ENCODE results near the gene SH3BP5. TPM values are rescaled to one million over a fixed set of nuclear protein-coding genes. Genes with fewer than 3 reads are reported as not detected.

SH3BP5 gene

GRCh38 chr3:15205934-15206661, 126.3 kb downstream of the SH3BP5 start, which contains the start of gene CAPN7:
Gene CAPN7 (plus strand): TSS chr3:15206246. CDS start chr3:15206496, 250 bp downstream.
- Histone ChIP-seq H3K4ac (ENCODE audit: low read depth in 1 of 2, low read length in 2 of 2) (peak within 1 kb of the TSS; percentile 32 to 95), H2BK15ac (ENCODE audit: low read depth, poor library complexity, severe bottlenecking) (no peak within 1 kb of the TSS), H3K14ac (ENCODE audit: low read length in 2 of 2) (peak within 1 kb of the TSS in 1 of 2 experiments; percentile 79), H4K91ac (ENCODE audit: low read length) (peak within 1 kb of the TSS; percentile 96), H3K4me3 (ENCODE audit: insufficient read depth in 1 of 2, low read depth in 1 of 2, low read length in 2 of 2) (peak within 1 kb of the TSS; percentile 82 to 87), H3K23ac (ENCODE audit: low read length in 2 of 2) (no peak within 1 kb of the TSS), H4K8ac (ENCODE audit: low read length) (peak within 1 kb of the TSS; percentile 90), H3K27me3 (ENCODE audit: control insufficient read depth in 1 of 2, insufficient read depth in 1 of 2, low read length in 2 of 2) (no peaks in the 10 kb centered on the region), H3K18ac (ENCODE audit: low read depth in 1 of 2, low read length in 2 of 2) (peak within 1 kb of the TSS; percentile 94 to 99), H3K9ac (ENCODE audit: low read length) (peak within 1 kb of the TSS; percentile 91), H2AK5ac (ENCODE audit: low read length, severe bottlenecking) (no peak within 1 kb of the TSS), H3K4me1 (ENCODE audit: control insufficient read depth, insufficient read depth, low read depth, low read length) (peaks cover 4% of the 10 kb centered on the region), H3K36me3 (ENCODE audit: control insufficient read depth in 1 of 2, insufficient read depth in 2 of 2, low read depth in 1 of 2, low read length in 2 of 2) (peaks cover 0 to 23% of the 10 kb centered on the region in 2 experiments), H3K4me2 (ENCODE audit: low read length, poor library complexity, severe bottlenecking) (peak within 1 kb of the TSS; percentile 74), H2AFZ (ENCODE audit: low read depth, low read length) (peak within 1 kb of the TSS; percentile 7), H3K79me1 (replicated peaks; ENCODE audit: low read length, poor library complexity, severe bottlenecking) (no peaks in the 10 kb centered on the region), H2BK120ac (ENCODE audit: low read depth, low read length) (peak within 1 kb of the TSS; percentile 61), H3K27ac (ENCODE audit: low read length, poor library complexity, severe bottlenecking) (peak within 1 kb of the TSS; percentile 67), H2BK12ac (ENCODE audit: low read length in 2 of 2) (no peak within 1 kb of the TSS), H3K9me3 (ENCODE audit: control insufficient read depth, low read length) (no peaks in the 10 kb centered on the region), H2BK5ac (ENCODE audit: low read depth, low read length, poor library complexity, severe bottlenecking) (peak within 1 kb of the TSS; percentile 49)
- DNase-seq, result peak; percentile 93
- WGBS, result under 1% methylated on average over 92 of the region's 92 CpGs

- Histone ChIP-seq H3K23ac (ENCODE audit: low read length in 2 of 2) (no peak overlapping the region), H2BK12ac (ENCODE audit: low read length in 2 of 2) (no peak overlapping the region), H2AFZ (ENCODE audit: low read depth, low read length) (no peak overlapping the region), H3K4ac (ENCODE audit: low read depth in 1 of 2, low read length in 2 of 2) (peak overlapping the region in 1 of 2 experiments; percentile 32), H3K4me1 (ENCODE audit: control insufficient read depth, insufficient read depth, low read depth, low read length) (peaks cover 4% of the 10 kb centered on the region), H3K9ac (ENCODE audit: low read length) (peak overlapping the region; percentile 91), H3K27me3 (ENCODE audit: control insufficient read depth in 1 of 2, insufficient read depth in 1 of 2, low read length in 2 of 2) (no peaks in the 10 kb centered on the region), H3K4me2 (ENCODE audit: low read length, poor library complexity, severe bottlenecking) (peak overlapping the region; percentile 74), H3K79me1 (replicated peaks; ENCODE audit: low read length, poor library complexity, severe bottlenecking) (no peaks in the 10 kb centered on the region), H4K8ac (ENCODE audit: low read length) (peak overlapping the region; percentile 33), H2AK5ac (ENCODE audit: low read length, severe bottlenecking) (no peak overlapping the region), H3K36me3 (ENCODE audit: control insufficient read depth in 1 of 2, insufficient read depth in 2 of 2, low read depth in 1 of 2, low read length in 2 of 2) (peaks cover 0 to 17% of the 10 kb centered on the region in 2 experiments), H3K14ac (ENCODE audit: low read length in 2 of 2) (no peak overlapping the region), H2BK5ac (ENCODE audit: low read depth, low read length, poor library complexity, severe bottlenecking) (no peak overlapping the region), H2BK15ac (ENCODE audit: low read depth, poor library complexity, severe bottlenecking) (no peak overlapping the region), H3K9me3 (ENCODE audit: control insufficient read depth, low read length) (no peaks in the 10 kb centered on the region), H3K18ac (ENCODE audit: low read depth in 1 of 2, low read length in 2 of 2) (peak overlapping the region; percentile 13 to 33), H4K91ac (ENCODE audit: low read length) (no peak overlapping the region), H3K27ac (ENCODE audit: low read length, poor library complexity, severe bottlenecking) (peak overlapping the region; percentile 67), H2BK120ac (ENCODE audit: low read depth, low read length) (no peak overlapping the region), H3K4me3 (ENCODE audit: insufficient read depth in 1 of 2, low read depth in 1 of 2, low read length in 2 of 2) (peak overlapping the region; percentile 49 to 79)
- 14% methylated on average over 1 of the region's 3 CpGs for WGBS
- DNase-seq, result no peak
These were observed 126.9 kb downstream of the SH3BP5 start for GRCh38 chr3:15205482-15205933.

Small RNAs within 50 kb of the gene (small RNA-seq; reads per million reads assigned to genes)
- gene HMGN2P7 (ENCODE audit: low read depth) (not detected), gene RNU6-454P (ENCODE audit: low read depth) (not detected)

All from mesenchymal stem cell (in vitro differentiated cells and primary cell).